Endothelial cell of umbilical vein (primary cell): ENCODE data around the gene SATB2.

ENCODE experiments used
- CTCF ChIP-seq, 2 donors: IDR thresholded peaks; 1 replicate in 1 of 2; 2 replicates in 1 of 2; pipeline ENCODE4 v1.5.1; 2011; ENCODE audit warnings: low read length in 2 of 2, mild to moderate bottlenecking in 2 of 2, moderate library complexity in 2 of 2, control low read depth in 1 of 2, inconsistent platforms in 1 of 2, low read depth in 1 of 2; ENCODE audit not compliant: insufficient read depth in 1 of 2; ENCODE audit errors: extremely low read depth in 1 of 2
- EZH2 ChIP-seq: IDR thresholded peaks from 2 replicates; pipeline ENCODE4 v1.6.1; 2012; ENCODE audit warnings: borderline replicate concordance, low read depth, mild to moderate bottlenecking, moderate library complexity, low read length, inconsistent platforms; ENCODE audit not compliant: severe bottlenecking
- FOS ChIP-seq: IDR thresholded peaks from 2 replicates; pipeline ENCODE4 v1.6.1; 2011; ENCODE audit warnings: mild to moderate bottlenecking, low read length, moderate library complexity, borderline replicate concordance; ENCODE audit not compliant: insufficient read depth
- TF ChIP-seq, protein P1 (sequence below): IDR thresholded peaks from 2 replicates; pipeline ENCODE4 v1.6.1; 2011; ENCODE audit not compliant: insufficient read depth, insufficient read length

GRCh38 chr2:199316851-199317250, 140.9 kb downstream of the SATB2 start:
- TF ChIP-seq CTCF (IDR thresholded peaks at IDR 0.05; ENCODE audit: extremely low read depth in 1 of 2, insufficient read depth in 1 of 2, low read depth in 1 of 2, low read length in 2 of 2) (no peak), FOS (no peak), EZH2 (no peak)
- TF ChIP-seq, protein P1, sequence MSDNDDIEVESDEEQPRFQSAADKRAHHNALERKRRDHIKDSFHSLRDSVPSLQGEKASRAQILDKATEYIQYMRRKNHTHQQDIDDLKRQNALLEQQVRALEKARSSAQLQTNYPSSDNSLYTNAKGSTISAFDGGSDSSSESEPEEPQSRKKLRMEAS: no peak
